Amniotic epithelial cell (primary cell): Measurements from ENCODE around the gene ZDHHC14.
"Not testable (repeated sequence)": the region's sequence is repeated elsewhere in the genome, so short reads cannot be mapped to it uniquely, and the experiment has no call there.

Experiments used
- DNase-seq: peaks from one replicate; pipeline ENCODE4 v3.0.0-alpha.2; 2010; ENCODE audit warnings: low read depth

ZDHHC14 gene

DNA sequence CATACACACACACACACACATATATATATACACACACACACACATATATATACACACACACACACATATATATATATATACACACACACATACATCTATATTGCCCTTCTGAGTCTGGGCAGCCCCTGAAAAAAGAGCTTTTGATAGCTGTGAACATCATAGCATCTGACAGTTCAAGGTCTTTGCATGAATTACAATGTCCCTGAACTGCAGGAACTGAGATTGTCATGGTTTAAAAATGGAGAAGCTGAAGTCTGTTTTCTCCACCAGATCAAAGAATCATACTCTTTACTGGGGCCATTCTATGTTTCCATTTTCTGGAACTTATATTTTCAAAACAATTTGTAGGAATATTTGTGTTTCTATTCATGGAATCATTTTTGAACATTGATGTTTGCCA lies 189.8 kb downstream of the ZDHHC14 start:
- no peak for DNase-seq

DNA sequence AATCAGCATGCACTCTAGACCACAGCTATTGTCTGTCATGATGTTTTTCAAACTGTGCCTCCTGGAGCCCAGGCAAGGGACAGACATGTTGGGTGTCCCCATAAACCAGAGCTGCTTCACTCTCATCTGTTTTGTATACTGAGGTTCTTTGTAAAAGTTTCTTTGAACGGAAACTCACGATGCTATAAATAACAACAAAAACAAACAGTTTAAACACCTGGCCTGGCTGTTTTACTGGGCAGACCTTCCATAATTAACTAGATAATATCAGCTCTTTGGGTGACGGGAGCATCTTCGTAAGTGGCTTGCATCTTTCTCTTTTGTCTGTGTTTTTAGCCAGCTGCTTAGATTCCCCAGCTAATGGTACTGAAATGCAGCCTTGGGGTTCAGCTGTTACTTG lies 190.3 kb downstream of the ZDHHC14 start:
- DNase-seq, result no peak

DNA sequence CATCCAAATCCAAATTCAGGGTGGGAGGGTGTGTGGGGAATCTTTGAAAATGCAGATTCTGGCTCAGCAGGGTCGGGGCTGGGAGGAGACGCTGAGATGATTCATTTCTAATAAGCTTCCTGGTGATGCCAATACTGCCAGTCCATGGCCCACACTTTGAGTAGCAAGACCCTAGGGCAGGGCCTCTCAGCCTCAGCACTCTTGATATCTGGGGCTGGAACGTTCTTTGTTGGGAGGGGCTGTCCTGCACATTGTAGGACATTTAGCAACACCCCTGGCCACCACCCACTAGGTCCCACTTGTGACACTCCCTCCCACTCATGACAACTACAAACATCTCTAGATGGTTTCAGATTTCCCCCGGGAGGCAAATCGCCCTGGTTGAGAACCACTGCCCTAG lies 191.0 kb downstream of the ZDHHC14 start:
- DNase-seq, result no peak

DNA sequence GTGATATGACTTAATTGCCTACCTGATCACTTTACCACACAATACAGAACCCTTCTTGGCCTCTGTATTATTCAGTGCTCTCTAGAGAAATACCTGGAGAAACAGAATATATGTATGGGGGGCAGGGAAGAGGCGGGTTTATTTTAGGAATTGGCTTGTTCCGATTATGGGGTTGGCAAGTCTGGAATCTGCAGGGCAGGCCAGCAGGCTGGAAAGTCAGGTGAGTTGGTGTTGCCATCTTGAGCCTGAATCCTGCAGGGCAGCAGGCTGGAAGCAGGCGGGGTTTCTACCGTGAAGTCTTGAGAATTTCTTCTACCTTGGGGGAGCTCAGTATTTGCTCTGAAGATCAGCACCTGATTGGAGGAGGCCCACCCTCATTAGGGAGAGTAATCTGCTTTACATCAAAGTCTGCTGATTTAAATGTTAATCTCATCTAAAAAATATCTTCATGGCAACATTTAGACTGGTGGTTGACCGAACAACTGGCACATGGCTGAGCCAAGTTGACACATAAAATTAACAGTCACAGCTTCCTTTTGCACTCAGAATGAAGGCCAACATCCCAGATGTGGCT lies 193.9 kb downstream of the ZDHHC14 start:
- DNase-seq, result no peak

DNA sequence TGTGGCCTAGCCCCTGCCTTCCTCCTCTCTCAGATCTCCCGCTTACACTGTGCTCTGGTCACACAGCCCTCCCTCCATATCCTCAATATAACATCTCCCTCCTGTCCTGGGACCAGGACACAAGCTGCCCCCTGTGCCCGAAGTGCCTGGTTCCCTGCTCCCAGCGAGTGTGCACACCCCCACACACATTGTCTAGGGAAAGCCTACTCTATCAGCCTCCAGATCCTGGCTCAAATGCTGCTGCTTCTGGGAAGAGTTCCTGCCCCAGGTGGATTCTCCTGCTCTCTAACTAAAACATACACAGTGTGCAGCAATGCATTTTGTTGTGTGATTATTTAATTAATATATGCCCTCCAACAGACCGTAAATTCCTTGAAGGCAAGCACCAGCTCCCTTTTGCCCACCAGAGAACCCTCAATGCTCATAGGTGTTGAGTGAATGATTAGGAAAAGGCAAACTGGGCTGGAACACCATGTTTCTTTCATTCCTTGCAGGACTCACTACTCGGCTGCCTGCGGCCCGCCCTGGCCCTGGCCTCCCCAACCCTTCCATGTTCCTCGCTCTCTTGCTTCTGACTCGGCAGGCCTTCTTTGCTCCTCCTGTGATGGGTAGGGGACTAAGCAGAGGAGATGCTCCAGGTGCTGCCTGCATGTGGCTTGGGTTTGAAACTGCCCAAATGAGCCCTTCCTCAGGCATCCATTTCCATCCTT lies 194.6 kb downstream of the ZDHHC14 start:
- no peak for DNase-seq

DNA sequence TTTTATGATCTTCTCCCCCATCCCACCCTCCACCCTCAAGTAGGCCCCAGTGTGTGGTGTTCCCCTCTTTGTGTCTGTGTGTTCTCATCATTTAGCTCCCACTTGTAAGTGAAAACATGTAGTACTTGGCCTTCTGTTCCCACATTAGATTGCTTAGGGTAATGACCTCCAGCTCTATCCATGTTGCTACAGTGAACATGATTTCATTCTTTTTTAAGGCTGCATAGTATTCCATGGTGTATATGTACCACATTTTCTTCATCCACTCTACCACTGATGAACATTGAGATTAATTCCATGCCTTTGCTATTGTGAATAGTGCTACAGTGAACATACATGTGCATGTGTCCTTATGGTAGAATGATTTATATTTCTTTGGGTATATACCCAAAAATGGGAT lies 196.0 kb downstream of the ZDHHC14 start:
- DNase-seq, result not testable (repeated sequence)

DNA sequence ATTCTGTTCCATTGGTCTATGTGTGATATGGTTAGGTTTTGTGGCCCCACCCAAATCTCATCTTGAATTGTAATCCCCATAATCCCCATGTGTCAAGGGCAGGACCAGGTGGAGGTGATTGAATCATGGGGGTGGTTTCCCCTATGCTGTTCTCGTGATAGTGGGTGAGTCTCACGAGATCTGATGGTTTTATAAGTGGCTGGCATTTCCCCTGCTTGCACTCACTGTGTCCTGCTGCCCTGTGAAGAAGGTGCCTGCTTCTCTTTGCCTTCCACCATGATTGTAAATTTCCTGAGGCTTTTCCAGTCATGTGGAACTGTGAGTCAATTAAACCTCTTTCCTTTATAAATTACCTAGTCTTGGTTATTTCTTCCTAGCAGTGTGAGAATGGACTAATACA lies 197.5 kb downstream of the ZDHHC14 start:
- DNase-seq, result not testable (repeated sequence)

DNA sequence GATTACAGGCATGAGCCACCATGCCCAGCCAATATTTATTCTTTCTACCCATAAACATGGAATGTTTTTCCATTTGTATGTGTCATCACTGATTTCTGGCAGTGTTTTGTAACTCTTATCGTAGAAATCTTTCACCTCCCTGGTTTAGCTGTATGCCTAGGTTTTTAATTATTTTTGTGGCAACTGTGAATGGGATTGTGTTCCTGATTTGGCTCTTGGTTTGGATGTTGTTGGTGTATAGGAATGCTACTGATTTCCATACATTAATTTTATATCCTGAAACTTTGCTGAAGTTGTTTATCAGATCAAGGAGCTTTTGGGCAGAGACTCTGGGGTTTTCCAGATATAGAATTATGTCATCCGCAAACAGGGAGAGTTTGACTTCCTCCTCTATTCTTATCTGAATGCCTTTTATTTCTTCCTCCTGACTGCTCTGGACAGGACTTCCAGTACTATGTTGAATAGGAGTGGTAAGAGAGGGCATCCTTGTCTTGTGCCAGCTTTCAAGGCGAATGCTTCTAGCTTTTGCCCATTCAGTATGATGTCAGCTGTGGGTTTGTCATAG lies 198.6 kb downstream of the ZDHHC14 start:
- DNase-seq, result peak; percentile 13

DNA sequence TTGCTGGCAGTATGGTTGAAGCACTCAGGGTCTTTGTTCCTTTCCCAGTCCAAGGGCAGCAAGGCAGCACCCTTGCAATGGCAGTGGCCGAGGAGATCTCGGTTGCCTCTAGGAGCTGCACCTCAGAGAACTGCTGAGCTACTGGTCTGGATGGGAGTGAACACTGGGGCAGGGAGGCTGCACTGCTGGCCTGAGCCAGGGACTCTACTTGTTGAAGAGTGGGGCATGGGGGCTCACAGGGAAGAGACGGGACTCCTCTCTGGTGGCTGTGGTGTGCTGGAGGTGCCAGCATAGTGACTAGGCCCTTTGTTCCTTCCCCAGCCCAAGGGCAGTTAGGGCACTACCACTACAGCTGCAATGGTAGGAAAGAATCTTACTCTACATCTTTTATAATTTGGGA lies 203.0 kb downstream of the ZDHHC14 start:
- DNase-seq, result no peak

DNA sequence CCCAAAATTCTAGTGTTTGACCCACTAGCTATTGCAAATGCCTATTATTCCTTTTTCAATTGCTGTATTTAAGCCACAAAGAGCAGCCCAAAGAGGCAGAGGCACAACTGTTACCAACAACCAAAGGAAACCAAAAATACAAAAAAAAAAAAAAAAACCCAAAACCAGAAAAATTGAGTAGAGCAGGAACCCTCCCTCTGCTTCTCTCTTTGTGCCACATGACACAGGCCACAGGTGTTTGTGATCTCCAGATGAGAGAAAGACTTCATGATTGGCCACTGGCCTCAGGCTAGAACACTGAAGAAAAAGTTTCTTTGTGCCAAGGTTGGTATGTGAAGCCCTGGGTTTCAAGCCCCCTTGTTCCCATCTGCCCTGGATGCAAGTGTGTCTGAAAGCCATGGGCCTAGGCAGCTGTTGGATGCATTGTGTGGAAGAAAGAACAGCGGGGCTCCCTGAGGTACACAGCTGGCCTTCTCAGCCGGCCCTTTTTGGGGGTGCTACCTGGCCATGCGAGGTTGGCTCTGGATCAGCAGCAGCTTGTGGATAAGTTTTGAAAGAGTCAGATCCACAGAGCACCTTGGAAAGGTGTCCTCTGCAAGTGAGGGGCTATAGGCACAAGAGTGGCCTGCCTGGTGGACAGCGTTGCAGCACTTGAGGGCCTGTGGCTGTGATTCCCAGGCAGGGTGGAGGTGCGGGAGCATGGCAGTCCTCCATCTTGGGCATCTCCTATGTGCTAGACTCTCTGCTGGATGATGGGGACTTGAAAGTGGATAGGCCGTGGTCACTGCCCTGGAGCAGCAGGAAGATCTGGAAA lies 204.5 kb downstream of the ZDHHC14 start:
- DNase-seq, result no peak

DNA sequence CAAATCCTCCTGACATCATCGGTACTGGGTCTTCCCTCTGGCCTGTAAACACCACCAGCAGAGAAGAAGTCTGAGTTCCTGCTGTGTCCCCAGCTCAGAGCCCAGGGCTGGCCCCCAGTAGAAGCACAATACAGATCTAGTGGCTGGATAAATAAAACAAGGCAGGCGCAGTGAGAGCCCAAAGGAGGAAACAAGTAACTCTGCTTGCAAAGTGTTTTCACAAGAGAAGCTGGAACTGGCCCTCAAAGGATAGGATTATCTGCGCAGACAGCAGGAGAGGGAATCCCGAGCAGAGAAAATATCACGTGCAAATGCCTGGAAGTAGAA lies 205.1 kb downstream of the ZDHHC14 start:
- no peak for DNase-seq

DNA sequence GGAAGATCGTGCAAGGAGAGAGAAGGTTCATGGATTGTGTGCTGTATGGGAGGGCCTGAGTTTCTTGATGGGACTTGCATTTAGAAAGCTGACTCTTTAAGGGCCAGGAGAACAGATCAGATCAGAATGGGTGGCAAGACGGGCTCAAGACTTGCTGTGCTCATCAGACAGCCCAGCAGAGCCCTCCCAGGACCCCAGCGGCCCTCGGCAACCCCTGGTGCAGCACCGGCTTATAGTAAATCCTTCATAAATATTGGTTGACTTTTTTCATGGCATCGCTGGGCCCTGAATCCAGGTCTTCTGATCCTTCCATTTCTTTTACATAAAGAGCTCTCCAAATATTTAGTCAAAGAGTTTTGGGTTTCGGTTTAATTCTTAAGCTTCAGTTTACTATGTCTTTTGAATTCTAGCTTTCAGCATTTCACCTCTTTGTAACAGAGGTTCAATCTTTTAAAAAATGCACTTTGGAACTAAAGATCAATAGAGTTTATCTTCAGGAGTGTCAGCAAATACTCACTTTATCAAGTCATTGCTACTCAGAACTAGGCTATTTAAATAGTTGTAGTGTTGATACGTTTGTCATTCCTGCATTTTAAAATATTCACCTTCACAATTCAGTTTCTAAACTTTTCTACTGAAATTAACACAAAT lies 205.6 kb downstream of the ZDHHC14 start:
- no peak for DNase-seq

DNA sequence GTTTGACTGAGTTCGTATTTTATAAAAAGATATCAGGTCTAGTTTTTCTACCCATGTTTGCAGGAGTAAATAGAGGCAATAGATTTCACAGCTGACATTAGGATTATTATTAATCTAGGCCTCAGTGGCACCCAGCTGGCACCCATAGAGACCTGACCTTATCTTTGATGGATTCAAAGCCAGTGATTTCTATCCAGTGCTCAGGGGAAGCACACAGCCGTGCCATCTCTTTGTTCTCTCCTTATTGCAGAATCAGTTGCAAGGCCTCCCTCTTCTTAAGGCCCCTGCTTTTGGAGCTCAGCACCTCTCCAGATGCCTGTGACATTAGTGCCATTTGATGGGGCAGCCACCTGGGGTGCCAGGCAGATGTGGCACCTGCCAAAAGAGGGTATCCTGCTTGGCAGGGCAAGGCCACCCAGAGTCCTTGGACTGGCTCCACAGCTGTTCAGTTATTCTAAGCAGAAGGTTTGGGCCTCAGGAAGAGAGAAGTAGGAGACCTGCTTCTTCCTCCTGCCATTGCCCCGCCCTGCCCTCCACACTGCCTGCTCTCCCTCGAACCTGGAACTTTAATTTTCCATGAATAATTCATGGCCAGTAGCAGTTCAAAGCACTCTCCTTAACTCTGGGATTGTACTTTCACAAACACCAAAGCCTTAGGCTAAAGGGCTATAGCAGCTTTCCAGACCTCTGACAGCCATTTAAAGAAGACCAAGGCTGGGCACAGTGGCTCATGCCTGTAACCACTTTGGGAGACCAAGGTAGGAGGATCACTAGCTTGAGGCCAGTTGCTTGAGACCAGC lies 206.3 kb downstream of the ZDHHC14 start:
- no peak for DNase-seq

DNA sequence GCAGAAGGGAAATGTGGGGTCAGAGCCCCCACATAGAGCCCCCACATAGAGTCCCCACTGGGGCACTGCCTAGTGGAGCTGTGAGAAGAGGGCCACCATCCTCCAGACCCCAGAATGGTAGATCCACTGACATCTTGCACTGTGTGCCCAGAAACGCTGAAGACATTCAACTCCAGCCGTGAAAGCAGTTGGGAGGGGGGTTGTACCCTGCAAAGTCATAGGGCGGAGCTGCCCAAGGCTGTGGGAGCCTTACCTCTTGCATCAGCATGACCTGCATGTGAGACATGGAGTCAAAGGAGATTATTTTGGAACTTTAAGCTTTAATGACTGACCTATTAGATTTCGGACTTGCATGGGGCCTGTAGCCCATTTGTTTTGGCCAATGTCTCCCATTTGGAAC lies 209.7 kb downstream of the ZDHHC14 start:
- not testable (repeated sequence) for DNase-seq

DNA sequence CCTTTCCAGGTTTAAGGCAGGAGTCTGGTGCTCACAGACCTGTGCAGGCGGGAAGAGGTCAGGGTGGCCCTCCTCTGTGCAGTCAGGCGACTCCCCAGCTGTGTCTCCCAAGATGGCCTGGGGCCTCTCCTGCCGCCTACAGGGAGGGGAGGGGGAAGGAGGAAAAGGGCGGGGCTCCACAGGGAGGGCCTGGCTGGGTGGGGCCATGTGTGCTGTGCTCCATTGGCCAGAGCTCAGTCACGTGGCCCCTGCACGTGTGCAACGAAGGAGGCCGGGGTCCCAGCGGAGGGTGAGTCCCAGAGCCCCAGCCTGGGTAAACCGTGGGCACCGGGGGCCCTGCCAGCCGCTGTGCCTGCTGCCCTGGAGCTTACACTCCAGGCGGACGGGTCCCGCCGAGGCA lies 211.6 kb downstream of the ZDHHC14 start:
- DNase-seq, result no peak

DNA sequence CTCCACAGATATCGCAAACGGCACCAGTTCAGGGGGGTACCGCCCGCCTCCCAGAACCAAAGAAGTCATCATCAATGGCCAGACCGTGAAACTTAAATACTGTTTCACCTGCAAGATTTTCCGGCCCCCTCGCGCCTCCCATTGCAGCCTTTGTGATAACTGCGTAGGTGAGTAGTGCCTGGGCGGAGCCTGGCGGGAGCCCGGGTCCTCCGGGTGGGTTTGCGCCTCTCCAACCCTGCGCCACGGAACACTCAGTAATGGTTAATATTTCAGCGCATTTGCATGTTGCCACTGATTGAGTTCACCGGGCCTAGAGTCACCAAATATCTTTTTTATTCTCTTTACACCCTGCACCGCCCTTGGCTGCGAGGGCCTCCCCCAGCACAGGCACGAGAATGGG lies 212.0 kb downstream of the ZDHHC14 start:
- DNase-seq, result no peak

DNA sequence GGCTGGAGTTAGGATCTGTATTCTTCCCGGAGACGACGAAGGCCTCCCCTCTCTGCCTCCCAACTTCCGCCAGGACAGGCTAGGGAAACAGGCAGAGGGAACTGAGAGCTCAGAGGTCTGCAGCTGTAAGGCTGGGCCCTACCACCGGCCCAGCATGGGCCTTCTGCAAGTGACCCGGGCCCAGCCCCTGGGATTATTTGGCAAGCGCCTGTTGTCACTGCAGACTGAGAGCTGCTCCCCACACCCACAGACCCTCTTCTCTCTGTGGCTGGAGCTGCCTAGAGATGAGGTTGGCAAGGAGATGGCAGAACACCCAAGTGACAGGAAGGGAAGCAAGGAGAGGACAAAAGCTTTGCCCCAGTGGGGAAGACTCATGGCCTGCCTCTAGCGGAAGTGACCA lies 212.6 kb downstream of the ZDHHC14 start:
- no peak for DNase-seq

DNA sequence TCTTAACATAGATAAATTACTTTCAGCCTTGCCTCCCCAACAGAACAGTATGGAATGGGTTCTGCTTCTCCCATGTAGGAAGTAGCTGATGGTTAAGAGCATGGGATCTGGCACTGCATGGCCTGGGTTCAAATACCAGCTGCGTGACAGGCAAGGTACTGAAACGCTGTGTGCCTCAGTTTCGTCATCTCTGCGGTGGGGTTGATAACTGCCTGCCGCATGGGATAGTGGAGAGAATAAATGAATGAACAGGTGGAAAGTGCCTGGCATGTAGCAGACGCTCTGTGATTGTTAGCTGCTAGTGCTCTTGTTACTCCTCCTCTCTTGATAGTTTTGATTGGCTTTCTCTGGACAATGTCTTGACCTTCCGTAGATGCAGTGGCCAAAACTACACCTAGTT lies 213.3 kb downstream of the ZDHHC14 start:
- no peak for DNase-seq

DNA sequence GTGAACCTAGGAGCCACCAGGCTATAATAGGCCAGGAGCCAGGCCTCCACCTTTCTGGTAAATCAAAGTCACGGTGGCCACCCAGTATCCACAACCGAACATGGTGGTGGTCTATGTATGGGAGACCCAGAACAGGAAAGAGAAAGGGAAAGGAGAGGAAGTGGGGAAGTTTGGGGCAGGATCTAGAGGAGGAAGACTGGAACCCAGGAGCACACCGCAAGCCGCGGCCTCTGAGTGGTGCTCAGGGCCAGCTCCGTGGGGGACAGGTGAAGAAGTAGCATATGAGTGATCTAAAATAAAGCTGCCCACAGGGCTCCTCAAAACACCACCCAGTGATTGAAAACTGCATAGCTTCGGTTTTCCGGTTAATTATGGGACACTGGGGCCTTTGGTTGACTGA lies 214.8 kb downstream of the ZDHHC14 start:
- no peak for DNase-seq

DNA sequence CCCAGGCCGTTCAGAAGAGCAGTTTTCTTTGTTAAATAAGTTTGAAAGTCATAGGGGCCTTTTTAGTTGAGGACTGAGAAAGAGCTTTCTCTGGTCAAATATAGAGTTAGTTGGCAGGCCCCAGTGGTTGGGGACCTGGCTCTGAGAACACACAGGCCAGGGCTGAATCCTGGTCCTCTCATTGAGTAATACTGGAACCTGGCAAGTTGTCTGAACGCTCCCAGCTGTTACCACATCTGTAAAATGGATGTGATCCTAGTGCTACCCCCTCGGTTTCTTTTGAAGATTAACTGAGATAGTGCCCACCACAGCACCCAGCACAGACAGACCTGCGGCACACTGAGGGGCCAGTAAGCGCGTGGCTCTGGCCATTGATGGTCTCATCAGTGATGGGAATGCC lies 215.5 kb downstream of the ZDHHC14 start:
- DNase-seq, result no peak

DNA sequence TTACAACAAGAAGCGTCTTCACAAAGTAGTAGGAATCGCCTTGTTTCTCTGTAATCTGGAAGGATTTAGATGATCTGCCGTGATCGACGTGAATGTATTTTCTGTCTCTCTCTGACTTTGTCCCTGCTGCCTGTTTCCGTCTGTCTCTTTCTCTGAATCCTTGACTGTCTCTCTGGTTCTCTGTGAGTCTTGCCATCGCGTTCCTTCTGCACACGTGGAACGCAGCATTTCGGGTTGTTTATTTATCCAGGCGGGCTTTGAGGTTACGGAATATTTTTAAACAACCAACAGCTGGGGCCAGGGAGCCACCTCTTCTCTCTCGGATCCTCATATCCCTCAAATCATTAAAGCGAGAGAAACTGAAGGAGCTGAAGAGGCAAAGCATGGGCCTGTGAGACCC lies 215.9 kb downstream of the ZDHHC14 start:
- no peak for DNase-seq
